ENCODE results near the gene STAC3.

The STAC3 gene

DNA sequence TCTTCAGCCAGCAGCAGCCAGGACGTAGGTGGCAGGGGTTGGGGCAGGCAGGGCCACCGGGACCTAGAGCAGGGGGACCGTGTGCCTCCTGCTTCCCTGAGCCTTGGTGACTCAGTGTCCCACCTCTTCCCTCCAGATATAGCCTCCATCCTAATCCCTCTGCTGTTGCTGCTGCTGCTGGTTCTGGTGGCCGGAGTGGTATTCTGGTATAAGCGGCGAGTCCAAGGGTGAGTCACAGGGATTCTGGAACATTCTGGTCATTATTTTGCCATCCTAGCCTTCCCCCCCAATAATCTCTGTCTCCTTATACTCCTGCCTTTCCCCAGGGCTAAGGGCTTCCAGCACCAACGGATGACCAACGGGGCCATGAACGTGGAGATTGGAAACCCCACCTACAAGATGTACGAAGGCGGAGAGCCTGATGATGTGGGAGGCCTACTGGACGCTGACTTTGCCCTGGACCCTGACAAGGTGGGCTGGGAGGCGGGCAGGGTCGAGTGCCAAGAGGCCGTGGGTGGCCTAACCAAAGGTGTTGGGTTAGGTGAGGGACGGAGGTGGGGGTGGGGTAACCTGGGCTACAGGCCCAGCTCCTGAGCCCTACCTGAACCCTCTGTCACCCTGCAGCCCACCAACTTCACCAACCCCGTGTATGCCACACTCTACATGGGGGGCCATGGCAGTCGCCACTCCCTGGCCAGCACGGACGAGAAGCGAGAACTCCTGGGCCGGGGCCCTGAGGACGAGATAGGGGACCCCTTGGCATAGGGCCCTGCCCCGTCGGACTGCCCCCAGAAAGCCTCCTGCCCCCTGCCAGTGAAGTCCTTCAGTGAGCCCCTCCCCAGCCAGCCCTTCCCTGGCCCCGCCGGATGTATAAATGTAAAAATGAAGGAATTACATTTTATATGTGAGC is 38.9 kb downstream of the STAC3 start:
- FAIRE-seq (no peak), DNase-seq (ENCODE audit: low spot score) (no peak)

- no peak for FAIRE-seq
- DNase-seq (ENCODE audit: low spot score) = no peak
Observed at GRCh38 chr12:57210926-57211692, 39.9 kb downstream of the STAC3 start.

DNA sequence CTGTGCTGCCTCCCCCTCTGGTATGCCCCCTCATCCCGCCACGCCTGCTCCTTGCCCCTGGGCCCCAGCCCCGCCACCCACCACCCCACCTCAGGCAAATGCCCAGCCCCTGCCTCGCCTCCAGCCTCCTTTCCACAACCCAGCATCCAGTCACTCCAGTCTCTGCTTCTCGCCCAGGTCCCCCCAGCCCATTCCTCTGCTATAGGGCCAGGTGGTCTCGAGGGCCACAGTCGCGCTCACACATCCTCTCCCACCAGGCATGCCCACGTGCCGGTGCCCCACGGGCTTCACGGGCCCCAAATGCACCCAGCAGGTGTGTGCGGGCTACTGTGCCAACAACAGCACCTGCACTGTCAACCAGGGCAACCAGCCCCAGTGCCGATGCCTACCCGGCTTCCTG is 40.5 kb downstream of the STAC3 start:
- FAIRE-seq (no peak), DNase-seq (ENCODE audit: low spot score) (no peak)

DNA sequence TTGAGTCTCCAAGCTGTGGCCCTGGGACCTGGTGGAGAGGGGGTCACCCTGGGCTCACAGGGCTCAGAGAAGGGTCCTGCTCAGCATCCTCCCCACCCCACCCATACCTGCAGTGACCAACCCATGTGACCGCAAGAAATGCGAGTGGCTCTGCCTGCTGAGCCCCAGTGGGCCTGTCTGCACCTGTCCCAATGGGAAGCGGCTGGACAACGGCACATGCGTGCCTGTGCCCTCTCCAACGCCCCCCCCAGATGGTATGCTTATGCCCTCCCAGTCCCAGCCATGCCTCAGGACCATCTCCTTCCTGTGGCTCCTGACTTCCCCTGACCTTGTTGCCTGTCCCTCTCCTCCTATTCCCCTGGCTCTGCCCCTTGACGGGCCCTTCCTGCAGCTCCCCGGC is 41.1 kb downstream of the STAC3 start:
- DNase-seq (ENCODE audit: low spot score) = no peak
- no peak for FAIRE-seq

- no peak for FAIRE-seq
- DNase-seq (ENCODE audit: low spot score) = no peak
Observed at GRCh38 chr12:57208631-57209282, 42.2 kb downstream of the STAC3 start.

GRCh38 chr12:57207731-57208630 is 43.0 kb downstream of the STAC3 start:
- no peak for FAIRE-seq

DNA sequence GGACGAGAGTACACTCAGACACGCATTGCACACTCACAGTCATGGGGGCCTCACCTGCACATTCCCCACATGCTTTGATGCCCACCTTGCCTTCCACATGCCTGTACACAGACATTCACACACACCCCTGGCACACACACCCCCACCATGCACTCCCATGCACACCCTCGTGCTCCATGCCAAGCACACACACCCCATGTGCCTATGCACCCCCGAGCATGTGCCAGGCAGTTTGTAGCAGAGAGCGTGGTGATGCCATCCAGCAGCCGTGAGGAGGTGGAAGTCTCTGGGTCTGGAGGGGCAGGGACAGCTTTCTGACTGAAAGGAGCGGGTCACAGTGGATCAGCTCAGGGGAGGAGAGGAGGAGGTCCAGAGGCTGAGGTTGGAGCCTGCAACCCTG is 45.1 kb downstream of the STAC3 start:
- FAIRE-seq (no peak), DNase-seq (ENCODE audit: low spot score) (no peak)

More at GRCh38 chr12:57207731-57208630, 43.0 kb downstream of the STAC3 start:
- no peak for DNase-seq (ENCODE audit: low spot score)

- FAIRE-seq (no peak), DNase-seq (ENCODE audit: low spot score) (no peak)
Observed at GRCh38 chr12:57205186-57205585, 45.8 kb downstream of the STAC3 start.

- FAIRE-seq = no peak
Observed at GRCh38 chr12:57204454-57204853, 46.5 kb downstream of the STAC3 start.

GRCh38 chr12:57203791-57204190 is 47.2 kb downstream of the STAC3 start:
- DNase-seq (ENCODE audit: low spot score) (no peak), FAIRE-seq (no peak)

More at GRCh38 chr12:57204454-57204853, 46.5 kb downstream of the STAC3 start:
- DNase-seq (ENCODE audit: low spot score) = no peak

DNA sequence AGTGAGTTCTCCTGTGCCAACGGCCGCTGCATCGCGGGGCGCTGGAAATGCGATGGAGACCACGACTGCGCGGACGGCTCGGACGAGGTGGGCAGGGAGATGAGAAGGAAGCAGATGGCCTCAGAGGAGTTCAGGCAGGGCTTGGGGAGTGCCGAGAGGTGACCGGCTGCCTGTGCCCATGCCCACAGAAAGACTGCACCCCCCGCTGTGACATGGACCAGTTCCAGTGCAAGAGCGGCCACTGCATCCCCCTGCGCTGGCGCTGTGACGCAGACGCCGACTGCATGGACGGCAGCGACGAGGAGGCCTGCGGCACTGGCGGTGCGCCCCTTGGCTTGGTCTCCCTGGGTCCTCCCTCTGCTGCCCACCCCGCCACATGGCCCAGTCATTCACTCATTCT is 47.8 kb downstream of the STAC3 start:
- FAIRE-seq = no peak
- DNase-seq (ENCODE audit: low spot score) = no peak

DNA sequence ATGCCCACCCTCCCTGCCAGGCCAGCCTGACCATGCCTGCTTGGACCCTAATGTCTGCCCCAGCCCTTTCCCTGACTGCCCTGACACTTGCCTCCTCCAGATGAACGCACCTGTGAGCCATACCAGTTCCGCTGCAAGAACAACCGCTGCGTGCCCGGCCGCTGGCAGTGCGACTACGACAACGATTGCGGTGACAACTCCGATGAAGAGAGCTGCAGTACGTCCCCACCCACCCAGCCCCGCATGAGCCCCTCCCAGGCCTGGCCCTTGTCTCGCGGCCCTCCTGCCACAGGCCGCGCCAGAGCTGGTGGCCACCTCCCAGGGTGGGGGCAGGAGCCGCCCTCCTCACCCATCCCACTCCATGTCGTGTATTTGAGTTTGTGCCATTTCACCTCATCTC is 48.7 kb downstream of the STAC3 start:
- FAIRE-seq (no peak), DNase-seq (ENCODE audit: low spot score) (no peak)

GRCh38 chr12:57201631-57202030 is 49.4 kb downstream of the STAC3 start:
- FAIRE-seq = no peak
- DNase-seq (ENCODE audit: low spot score) = no peak

- DNase-seq (ENCODE audit: low spot score) (no peak), FAIRE-seq (no peak)
Observed at GRCh38 chr12:57201219-57201618, 49.8 kb downstream of the STAC3 start.

- DNase-seq (ENCODE audit: low spot score) = no peak
- FAIRE-seq = no peak
Observed at GRCh38 chr12:57200497-57200896, 50.5 kb downstream of the STAC3 start.

DNA sequence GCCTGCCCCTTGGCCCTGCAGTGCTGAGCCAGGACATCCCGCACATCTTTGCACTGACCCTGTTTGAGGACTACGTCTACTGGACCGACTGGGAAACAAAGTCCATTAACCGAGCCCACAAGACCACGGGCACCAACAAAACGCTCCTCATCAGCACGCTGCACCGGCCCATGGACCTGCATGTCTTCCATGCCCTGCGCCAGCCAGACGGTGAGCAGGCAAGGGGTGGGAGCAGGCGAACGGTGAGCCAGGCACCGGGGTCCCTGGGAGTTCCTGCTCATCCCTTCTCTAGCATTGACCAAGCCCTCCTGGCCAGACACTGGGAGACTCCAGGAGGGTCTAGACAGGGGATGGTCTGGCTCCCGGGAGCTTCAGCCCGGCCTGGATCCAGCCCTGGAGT is 51.8 kb downstream of the STAC3 start:
- DNase-seq (ENCODE audit: low spot score) (no peak), FAIRE-seq (no peak)

- FAIRE-seq (no peak), DNase-seq (ENCODE audit: low spot score) (no peak)
Observed at GRCh38 chr12:57198329-57198728, 52.7 kb downstream of the STAC3 start.

DNA sequence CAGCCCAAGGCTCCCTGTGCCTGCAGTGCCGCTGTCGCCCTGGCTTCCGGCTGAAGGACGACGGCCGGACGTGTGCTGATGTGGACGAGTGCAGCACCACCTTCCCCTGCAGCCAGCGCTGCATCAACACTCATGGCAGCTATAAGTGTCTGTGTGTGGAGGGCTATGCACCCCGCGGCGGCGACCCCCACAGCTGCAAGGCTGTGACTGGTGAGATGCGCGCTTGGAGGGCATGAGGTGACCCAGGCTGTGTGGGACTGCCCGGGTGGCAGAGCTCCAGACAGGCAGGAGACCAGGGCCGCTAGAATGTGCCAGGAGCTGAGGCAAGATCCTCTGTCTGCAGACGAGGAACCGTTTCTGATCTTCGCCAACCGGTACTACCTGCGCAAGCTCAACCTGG is 54.0 kb downstream of the STAC3 start:
- DNase-seq (ENCODE audit: low spot score) (no peak), FAIRE-seq (no peak)

GRCh38 chr12:57196439-57196838 is 54.5 kb downstream of the STAC3 start:
- no peak for FAIRE-seq
- no peak for DNase-seq (ENCODE audit: low spot score)

DNA sequence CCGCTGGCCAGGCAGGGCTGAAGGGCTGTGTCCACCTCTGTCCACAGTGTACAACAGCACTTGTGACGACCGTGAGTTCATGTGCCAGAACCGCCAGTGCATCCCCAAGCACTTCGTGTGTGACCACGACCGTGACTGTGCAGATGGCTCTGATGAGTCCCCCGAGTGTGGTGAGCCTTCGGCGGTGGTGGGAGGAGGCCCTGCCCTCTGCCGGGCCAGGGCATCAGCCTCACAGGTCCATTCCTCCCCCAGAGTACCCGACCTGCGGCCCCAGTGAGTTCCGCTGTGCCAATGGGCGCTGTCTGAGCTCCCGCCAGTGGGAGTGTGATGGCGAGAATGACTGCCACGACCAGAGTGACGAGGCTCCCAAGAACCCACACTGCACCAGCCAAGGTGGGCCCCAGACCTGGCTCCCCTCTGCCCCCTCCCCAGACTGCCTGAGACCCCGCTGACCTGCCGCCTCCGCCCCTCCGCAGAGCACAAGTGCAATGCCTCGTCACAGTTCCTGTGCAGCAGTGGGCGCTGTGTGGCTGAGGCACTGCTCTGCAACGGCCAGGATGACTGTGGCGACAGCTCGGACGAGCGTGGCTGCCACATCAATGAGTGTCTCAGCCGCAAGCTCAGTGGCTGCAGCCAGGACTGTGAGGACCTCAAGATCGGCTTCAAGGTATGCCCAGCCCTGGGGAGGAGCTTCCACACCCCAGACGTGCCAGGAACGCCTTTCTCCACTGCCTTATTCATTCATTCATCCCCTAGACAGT is 55.2 kb downstream of the STAC3 start:
- no peak for FAIRE-seq

More for the DNA sequence above, 55.2 kb downstream of the STAC3 start:
- no peak for DNase-seq (ENCODE audit: low spot score)

All from urothelium cell line (cell line).